ENCODE results near the gene LITAFD. TPM values are rescaled to one million over a fixed set of nuclear protein-coding genes. Genes with fewer than 3 reads are reported as not detected.

LITAFD gene
- total RNA-seq, 1 experiment from 2014 or later: not detected

DNA sequence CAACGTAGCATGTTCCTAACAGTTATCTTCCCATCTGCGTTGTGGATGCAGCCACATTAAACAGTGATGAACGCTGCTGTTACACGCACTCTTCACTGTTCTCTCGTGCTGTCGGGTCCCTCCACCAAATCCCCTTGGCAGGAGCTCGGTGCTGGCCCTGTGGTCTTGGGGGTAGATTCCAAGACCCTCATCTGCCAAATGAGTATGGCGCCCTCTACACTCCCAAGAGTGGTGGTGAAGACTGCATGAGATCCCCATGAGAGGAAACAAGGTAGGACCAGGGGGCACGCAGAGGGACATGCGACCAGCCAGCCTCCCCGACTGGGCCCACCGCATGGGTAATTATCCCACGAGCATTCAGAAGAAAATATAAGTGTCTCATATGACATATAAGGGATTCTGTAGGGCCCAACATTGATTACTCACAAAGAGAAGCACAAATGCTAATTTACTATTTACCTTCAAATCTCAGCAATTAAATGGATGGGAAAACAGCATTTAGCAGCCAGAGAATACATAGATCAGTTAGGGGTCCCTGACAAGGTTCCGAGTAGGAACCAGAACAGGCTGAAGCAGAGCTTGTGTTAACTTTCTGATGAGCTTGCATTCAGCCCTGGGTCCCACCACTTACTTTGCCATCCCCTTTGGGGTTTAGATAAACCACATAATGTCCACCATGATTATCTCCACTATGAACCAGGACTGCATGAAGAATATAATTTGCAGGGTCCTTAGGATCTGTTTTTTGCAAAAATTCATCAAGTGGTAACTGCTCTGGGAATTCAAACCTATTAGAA, 23.8 kb downstream of the LITAFD start:
- Histone ChIP-seq H3K36me3 (ENCODE audit: low read depth, low read length) (peaks cover 47% of the 10 kb centered on the region), H3K9me2 (replicated peaks; ENCODE audit: low read length) (no peaks in the 10 kb centered on the region), H3F3A (ENCODE audit: low read length, unreplicated experiment) (no peaks in the 10 kb centered on the region), H3K27ac (ENCODE audit: low read length) (no peak overlapping the region), H2AFZ (ENCODE audit: low read length) (no peak overlapping the region), H3K4me3 (ENCODE audit: low read length) (no peak overlapping the region), H3K9me3 (ENCODE audit: low read length) (no peaks in the 10 kb centered on the region), H4K20me1 (ENCODE audit: low read length) (peaks cover 8% of the 10 kb centered on the region; the same call in 1 of the 2 replicates), H3K4me2 (ENCODE audit: low read length) (no peak overlapping the region), H3K79me2 (ENCODE audit: low read length) (peaks cover 4% of the 10 kb centered on the region; the same call in 1 of the 2 replicates), H3K27me3 (ENCODE audit: low read length) (no peaks in the 10 kb centered on the region), H3K4me1 (ENCODE audit: insufficient read depth, low read length) (0 out of 2 replicates have a peak, but pooled peaks cover under 1% of the 10 kb centered on the region), H3K9ac (ENCODE audit: low read length) (no peak overlapping the region)
- DNase-seq: no peak
- intact Hi-C loops (cut with micrococcal nuclease): loop anchor here (5.0 kb wide), 1 partner anchor 101 kb away; no protein-coding TSS in a partner anchor
- POLR2A ChIA-PET (ENCODE audit: unreplicated experiment): no interaction called here
- CTCF ChIA-PET: no interaction called here
- no peak for ATAC-seq
- BruUV-seq (replicated peaks): no TSS peak
- TF ChIP-seq, protein P1, sequence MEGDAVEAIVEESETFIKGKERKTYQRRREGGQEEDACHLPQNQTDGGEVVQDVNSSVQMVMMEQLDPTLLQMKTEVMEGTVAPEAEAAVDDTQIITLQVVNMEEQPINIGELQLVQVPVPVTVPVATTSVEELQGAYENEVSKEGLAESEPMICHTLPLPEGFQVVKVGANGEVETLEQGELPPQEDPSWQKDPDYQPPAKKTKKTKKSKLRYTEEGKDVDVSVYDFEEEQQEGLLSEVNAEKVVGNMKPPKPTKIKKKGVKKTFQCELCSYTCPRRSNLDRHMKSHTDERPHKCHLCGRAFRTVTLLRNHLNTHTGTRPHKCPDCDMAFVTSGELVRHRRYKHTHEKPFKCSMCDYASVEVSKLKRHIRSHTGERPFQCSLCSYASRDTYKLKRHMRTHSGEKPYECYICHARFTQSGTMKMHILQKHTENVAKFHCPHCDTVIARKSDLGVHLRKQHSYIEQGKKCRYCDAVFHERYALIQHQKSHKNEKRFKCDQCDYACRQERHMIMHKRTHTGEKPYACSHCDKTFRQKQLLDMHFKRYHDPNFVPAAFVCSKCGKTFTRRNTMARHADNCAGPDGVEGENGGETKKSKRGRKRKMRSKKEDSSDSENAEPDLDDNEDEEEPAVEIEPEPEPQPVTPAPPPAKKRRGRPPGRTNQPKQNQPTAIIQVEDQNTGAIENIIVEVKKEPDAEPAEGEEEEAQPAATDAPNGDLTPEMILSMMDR (conservative IDR thresholded peaks at IDR 0.05; ENCODE audit: low read depth, low read length): peak; percentile 35
- no peak for TF ChIP-seq EZH2 (IDR thresholded peaks at IDR 0.05; ENCODE audit: low read length, unreplicated experiment)

DNA sequence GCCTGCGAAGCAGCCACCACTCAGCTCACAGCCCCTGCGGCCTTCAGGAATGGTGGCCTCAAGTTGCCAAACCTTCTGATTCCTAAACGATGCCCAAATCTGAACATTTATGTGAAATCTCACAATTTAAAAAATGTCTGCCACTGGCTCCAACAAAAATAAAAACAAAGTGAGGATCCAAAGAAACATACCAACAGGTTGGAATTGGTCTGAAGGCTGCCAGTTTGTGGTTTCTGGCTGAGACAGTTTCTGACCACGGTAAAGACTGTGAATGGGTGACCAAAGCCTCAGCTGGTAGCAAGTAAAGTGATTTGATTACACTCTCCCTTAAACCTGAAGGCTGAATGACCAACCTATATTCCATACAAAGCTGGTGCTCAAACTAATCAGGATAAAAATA, 24.9 kb downstream of the LITAFD start:
- H3K9me2 ChIP-seq (replicated peaks; ENCODE audit: low read length): no peaks in the 10 kb centered on the region
- H2AFZ ChIP-seq (ENCODE audit: low read length): no peak overlapping the region
- ATAC-seq: no peak
- no peak overlapping the region for H3K4me3 ChIP-seq (ENCODE audit: low read length)
- no peak overlapping the region for H3K4me2 ChIP-seq (ENCODE audit: low read length)
- peaks cover 12% of the 10 kb centered on the region for H3K4me1 ChIP-seq (ENCODE audit: insufficient read depth, low read length)
- no TSS peak for BruUV-seq (replicated peaks)
- no peak overlapping the region for H3K9ac ChIP-seq (ENCODE audit: low read length)
- H3K27me3 ChIP-seq (ENCODE audit: low read length): no peaks in the 10 kb centered on the region
- H3K36me3 ChIP-seq (ENCODE audit: low read depth, low read length): peaks cover 46% of the 10 kb centered on the region
- peaks cover 4% of the 10 kb centered on the region; the same call in 1 of the 2 replicates for H3K79me2 ChIP-seq (ENCODE audit: low read length)
- H3K9me3 ChIP-seq (ENCODE audit: low read length): no peaks in the 10 kb centered on the region
- no peak for DNase-seq
- peaks cover 9% of the 10 kb centered on the region; the same call in 1 of the 2 replicates for H4K20me1 ChIP-seq (ENCODE audit: low read length)
- POLR2A ChIA-PET (ENCODE audit: unreplicated experiment): no interaction called here
- CTCF ChIA-PET: interaction anchor here (0.7 kb wide), 1 partner anchor 21 kb away, joined by 3 read pairs; no protein-coding TSS in a partner anchor
- H3K27ac ChIP-seq (ENCODE audit: low read length): no peak overlapping the region
- no peaks in the 10 kb centered on the region for H3F3A ChIP-seq (ENCODE audit: low read length, unreplicated experiment)
- intact Hi-C loops (cut with micrococcal nuclease): loop anchor here (5.0 kb wide), 1 partner anchor 100 kb away; no protein-coding TSS in a partner anchor
- TF ChIP-seq, protein P1 (conservative IDR thresholded peaks at IDR 0.05; ENCODE audit: low read depth, low read length): no peak
- TF ChIP-seq EZH2 (IDR thresholded peaks at IDR 0.05; ENCODE audit: low read length, unreplicated experiment): no peak

DNA sequence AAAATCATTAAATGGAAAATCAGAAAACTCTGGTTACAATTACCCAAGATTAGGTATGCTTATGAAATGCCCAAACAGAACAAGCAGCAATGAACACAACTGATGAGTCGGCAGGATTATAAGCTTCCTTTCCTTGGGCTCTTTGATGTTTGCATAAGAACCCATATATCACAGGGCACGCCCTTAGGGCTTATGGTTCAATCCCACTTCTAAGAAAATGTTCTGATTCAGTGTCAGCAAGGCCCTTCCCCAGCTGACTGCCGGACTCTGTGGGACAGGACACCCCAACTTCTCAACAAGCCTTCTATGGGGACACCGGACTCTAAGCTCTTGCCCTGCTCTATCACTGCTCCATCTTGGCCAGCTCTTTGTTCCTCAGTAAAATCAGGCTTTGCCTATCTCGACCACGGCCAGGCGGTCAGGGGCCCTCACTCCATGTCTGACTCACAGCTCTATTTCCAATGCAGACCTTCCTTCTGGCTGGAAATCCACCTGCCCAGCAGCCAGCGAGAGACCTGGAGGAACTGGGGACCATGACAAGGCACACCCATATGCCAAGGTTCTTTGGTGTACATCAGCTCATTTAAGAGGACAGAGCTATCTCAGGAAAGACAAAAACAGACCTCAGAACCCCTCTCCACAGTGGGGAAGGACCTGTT, 26.8 kb downstream of the LITAFD start:
- no TSS peak for BruUV-seq (replicated peaks)
- H3K4me3 ChIP-seq (ENCODE audit: low read length): no peak overlapping the region
- H4K20me1 ChIP-seq (ENCODE audit: low read length): peaks cover 9% of the 10 kb centered on the region; the same call in 1 of the 2 replicates
- POLR2A ChIA-PET (ENCODE audit: unreplicated experiment): no interaction called here
- H3K4me2 ChIP-seq (ENCODE audit: low read length): no peak overlapping the region
- peaks cover 4% of the 10 kb centered on the region; the same call in 1 of the 2 replicates for H3K79me2 ChIP-seq (ENCODE audit: low read length)
- H3K9ac ChIP-seq (ENCODE audit: low read length): no peak overlapping the region
- H3K9me3 ChIP-seq (ENCODE audit: low read length): no peaks in the 10 kb centered on the region
- peak; percentile 7 for DNase-seq
- no peaks in the 10 kb centered on the region for H3K27me3 ChIP-seq (ENCODE audit: low read length)
- no peaks in the 10 kb centered on the region for H3F3A ChIP-seq (ENCODE audit: low read length, unreplicated experiment)
- peaks cover 15% of the 10 kb centered on the region for H3K4me1 ChIP-seq (ENCODE audit: insufficient read depth, low read length)
- no peaks in the 10 kb centered on the region for H3K9me2 ChIP-seq (replicated peaks; ENCODE audit: low read length)
- H3K27ac ChIP-seq (ENCODE audit: low read length): no peak overlapping the region
- peak; percentile 42 for ATAC-seq
- H2AFZ ChIP-seq (ENCODE audit: low read length): no peak overlapping the region
- intact Hi-C loops (cut with micrococcal nuclease): loop anchor here (5.0 kb wide), 1 partner anchor 98 kb away; no protein-coding TSS in a partner anchor
- peaks cover 44% of the 10 kb centered on the region for H3K36me3 ChIP-seq (ENCODE audit: low read depth, low read length)
- TF ChIP-seq EZH2phosphoT487 (IDR thresholded peaks at IDR 0.05; ENCODE audit: borderline replicate concordance, low read length) (no peak), EZH2 (IDR thresholded peaks at IDR 0.05; ENCODE audit: low read length, unreplicated experiment) (no peak)
- TF ChIP-seq, protein P1 (conservative IDR thresholded peaks at IDR 0.05; ENCODE audit: low read depth, low read length): no peak
- CTCF ChIA-PET: no interaction called here

Data from PC-3 (cell line).